ENCODE measurements around the gene MS4A10.

GRCh38 chr11:60780065-60780464 is 5.1 kb upstream of the MS4A10 start:
- no peak for TF ChIP-seq POLR2AphosphoS5 (IDR thresholded peaks at IDR 0.05)
- TF ChIP-seq CTCF (IDR thresholded peaks at IDR 0.05 in 8 of 11, conservative IDR thresholded peaks at IDR 0.05 in 3 of 11): no peak
- no peak for TF ChIP-seq POLR2A (IDR thresholded peaks at IDR 0.05)

All from spleen (tissue), 7 donors.